DMS153 treated with DMSO at 0.1 percent for 48 hours (cell line): ENCODE results near the gene NDUFAF2.
"Not testable (repeated sequence)": the region's sequence is repeated elsewhere in the genome, so short reads cannot be mapped to it uniquely, and the experiment has no call there.

ENCODE experiments used
- DNase-seq: peaks from one replicate; lab custom pipeline; 2025; ENCODE audit not compliant: unreplicated experiment; lab: John Stamatoyannopoulos, UW

NDUFAF2 gene

GRCh38 chr5:61047346-61047745 lies 102.3 kb downstream of the NDUFAF2 start:
- DNase-seq = no peak

GRCh38 chr5:61048534-61048933 lies 103.5 kb downstream of the NDUFAF2 start:
- DNase-seq = no peak

GRCh38 chr5:61050292-61050691 lies 105.3 kb downstream of the NDUFAF2 start:
- no peak for DNase-seq

- no peak for DNase-seq
Observed at GRCh38 chr5:61051267-61051666, 106.3 kb downstream of the NDUFAF2 start.

GRCh38 chr5:61052882-61053281 lies 107.9 kb downstream of the NDUFAF2 start:
- DNase-seq = no peak

GRCh38 chr5:61053937-61054336 lies 108.9 kb downstream of the NDUFAF2 start:
- no peak for DNase-seq

GRCh38 chr5:61055434-61056006 lies 110.5 kb downstream of the NDUFAF2 start:
- DNase-seq = peak; percentile 2

GRCh38 chr5:61059499-61059898 lies 114.5 kb downstream of the NDUFAF2 start:
- no peak for DNase-seq

GRCh38 chr5:61069150-61069549 lies 124.1 kb downstream of the NDUFAF2 start:
- DNase-seq = no peak

- DNase-seq = no peak
Observed at GRCh38 chr5:61071526-61071925, 126.5 kb downstream of the NDUFAF2 start.

GRCh38 chr5:61076626-61077025 lies 131.6 kb downstream of the NDUFAF2 start:
- no peak for DNase-seq

GRCh38 chr5:61081741-61082140 lies 136.7 kb downstream of the NDUFAF2 start:
- DNase-seq = no peak

GRCh38 chr5:61082516-61083280 lies 137.7 kb downstream of the NDUFAF2 start:
- DNase-seq = no peak

GRCh38 chr5:61084658-61085057 lies 139.7 kb downstream of the NDUFAF2 start:
- DNase-seq = no peak

- no peak for DNase-seq
Observed at GRCh38 chr5:61085885-61086284, 140.9 kb downstream of the NDUFAF2 start.

- DNase-seq = no peak
Observed at GRCh38 chr5:61087921-61088320, 142.9 kb downstream of the NDUFAF2 start.

- no peak for DNase-seq
Observed at GRCh38 chr5:61089351-61089750, 144.3 kb downstream of the NDUFAF2 start.

GRCh38 chr5:61093046-61093771 lies 148.2 kb downstream of the NDUFAF2 start:
- DNase-seq = not testable (repeated sequence)

- no peak for DNase-seq
Observed at GRCh38 chr5:61097465-61097864, 152.5 kb downstream of the NDUFAF2 start.

GRCh38 chr5:61098251-61098995 lies 153.4 kb downstream of the NDUFAF2 start:
- no peak for DNase-seq

- no peak for DNase-seq
Observed at GRCh38 chr5:61100437-61100836, 155.4 kb downstream of the NDUFAF2 start.
